BLaER1 (cell line): ENCODE measurements around the gene IL2RA.

Experiments
- H3K27ac ChIP-seq: shearing (Covaris generic); formaldehyde crosslinking; 2 replicates; pipeline ENCODE4 v1.8.1; 2022
- H3K27me3 ChIP-seq: shearing (Covaris generic); formaldehyde crosslinking; 2 replicates; pipeline ENCODE4 v1.8.1; 2022
- H3K36me3 ChIP-seq: shearing (Covaris generic); formaldehyde crosslinking; 2 replicates; pipeline ENCODE4 v1.8.1; 2022
- H3K4me1 ChIP-seq: shearing (Covaris generic); formaldehyde crosslinking; 2 replicates; pipeline ENCODE4 v1.8.1; 2022
- H3K4me2 ChIP-seq: shearing (Covaris generic); formaldehyde crosslinking; 2 replicates; pipeline ENCODE4 v1.8.1; 2022
- H3K4me3 ChIP-seq: shearing (Covaris generic); formaldehyde crosslinking; 2 replicates; pipeline ENCODE4 v1.8.1; 2022
- H3K9ac ChIP-seq: shearing (Covaris generic); formaldehyde crosslinking; 2 replicates; pipeline ENCODE4 v1.8.1; 2022
- H3K9me3 ChIP-seq: shearing (Covaris generic); formaldehyde crosslinking; 2 replicates; pipeline ENCODE4 v1.8.1; 2022
- H4K20me1 ChIP-seq: shearing (Covaris generic); formaldehyde crosslinking; 2 replicates; pipeline ENCODE4 v1.8.1; 2022
- Cebpa-rat ChIP-seq: shearing (Covaris generic); IDR thresholded peaks from 2 replicates; pipeline ENCODE4 v1.8.1; 2022

The IL2RA gene

GRCh38 chr10:5973069-5973468, 89.1 kb downstream of the IL2RA start:
- Histone ChIP-seq H3K4me1 (peaks cover 11% of the 10 kb centered on the region), H3K9ac (no peak overlapping the region), H3K27ac (no peak overlapping the region), H3K4me2 (no peak overlapping the region), H3K36me3 (no peaks in the 10 kb centered on the region), H3K9me3 (no peaks in the 10 kb centered on the region), H3K4me3 (no peak overlapping the region), H3K27me3 (no peaks in the 10 kb centered on the region), H4K20me1 (no peaks in the 10 kb centered on the region)
- no peak for TF ChIP-seq Cebpa-rat

GRCh38 chr10:5971886-5972285, 90.3 kb downstream of the IL2RA start:
- TF ChIP-seq Cebpa-rat, result no peak
- Histone ChIP-seq H3K9ac (no peak overlapping the region), H3K27ac (no peak overlapping the region), H3K36me3 (no peaks in the 10 kb centered on the region), H4K20me1 (no peaks in the 10 kb centered on the region), H3K9me3 (no peaks in the 10 kb centered on the region), H3K27me3 (no peaks in the 10 kb centered on the region), H3K4me1 (peaks cover 10% of the 10 kb centered on the region; the same call in 1 of the 2 replicates), H3K4me2 (no peak overlapping the region), H3K4me3 (no peak overlapping the region)

GRCh38 chr10:5971315-5971832, 90.8 kb downstream of the IL2RA start:
- Histone ChIP-seq H3K4me2 (no peak overlapping the region), H3K9me3 (no peaks in the 10 kb centered on the region), H3K4me3 (no peak overlapping the region), H3K27ac (no peak overlapping the region), H3K9ac (no peak overlapping the region), H3K4me1 (peaks cover 9% of the 10 kb centered on the region; the same call in 1 of the 2 replicates), H3K27me3 (no peaks in the 10 kb centered on the region), H3K36me3 (no peaks in the 10 kb centered on the region), H4K20me1 (no peaks in the 10 kb centered on the region)
- TF ChIP-seq Cebpa-rat, result no peak

GRCh38 chr10:5970527-5970926, 91.6 kb downstream of the IL2RA start:
- H4K20me1 ChIP-seq, result no peaks in the 10 kb centered on the region
- H3K27me3 ChIP-seq, result no peaks in the 10 kb centered on the region
- no peaks in the 10 kb centered on the region for H3K36me3 ChIP-seq
- no peak overlapping the region for H3K27ac ChIP-seq
- H3K4me1 ChIP-seq, result peaks cover under 1% of the 10 kb centered on the region; the same call in 1 of the 2 replicates
- H3K9ac ChIP-seq, result no peak overlapping the region
- H3K4me3 ChIP-seq, result no peak overlapping the region
- TF ChIP-seq Cebpa-rat, result no peak
- no peak overlapping the region for H3K4me2 ChIP-seq
- no peaks in the 10 kb centered on the region for H3K9me3 ChIP-seq

GRCh38 chr10:5970066-5970465, 92.1 kb downstream of the IL2RA start:
- TF ChIP-seq Cebpa-rat, result no peak
- no peak overlapping the region for H3K4me3 ChIP-seq
- H3K27ac ChIP-seq, result no peak overlapping the region
- no peaks in the 10 kb centered on the region for H3K9me3 ChIP-seq
- H3K9ac ChIP-seq, result no peak overlapping the region
- no peaks in the 10 kb centered on the region for H3K4me1 ChIP-seq
- H3K4me2 ChIP-seq, result no peak overlapping the region
- no peaks in the 10 kb centered on the region for H3K27me3 ChIP-seq
- no peaks in the 10 kb centered on the region for H4K20me1 ChIP-seq
- no peaks in the 10 kb centered on the region for H3K36me3 ChIP-seq

GRCh38 chr10:5968681-5969453, 93.3 kb downstream of the IL2RA start:
- no peak overlapping the region for H3K9ac ChIP-seq
- no peaks in the 10 kb centered on the region for H4K20me1 ChIP-seq
- no peak overlapping the region for H3K4me2 ChIP-seq
- H3K27me3 ChIP-seq, result no peaks in the 10 kb centered on the region
- H3K4me3 ChIP-seq, result no peak overlapping the region
- H3K9me3 ChIP-seq, result no peaks in the 10 kb centered on the region
- no peak for TF ChIP-seq Cebpa-rat
- no peaks in the 10 kb centered on the region for H3K4me1 ChIP-seq
- H3K36me3 ChIP-seq, result no peaks in the 10 kb centered on the region
- H3K27ac ChIP-seq, result no peak overlapping the region

GRCh38 chr10:5968037-5968680, 94.0 kb downstream of the IL2RA start:
- H3K9me3 ChIP-seq, result no peaks in the 10 kb centered on the region
- no peak overlapping the region for H3K27ac ChIP-seq
- no peak for TF ChIP-seq Cebpa-rat

GRCh38 chr10:5965266-5965665, 96.9 kb downstream of the IL2RA start:
- Histone ChIP-seq H3K36me3 (peaks cover 3% of the 10 kb centered on the region; the same call in 1 of the 2 replicates), H4K20me1 (no peaks in the 10 kb centered on the region), H3K4me2 (no peak overlapping the region), H3K27me3 (no peaks in the 10 kb centered on the region), H3K9ac (no peak overlapping the region), H3K9me3 (no peaks in the 10 kb centered on the region), H3K27ac (no peak overlapping the region), H3K4me1 (no peaks in the 10 kb centered on the region), H3K4me3 (no peak overlapping the region)
- no peak for TF ChIP-seq Cebpa-rat

More at GRCh38 chr10:5968037-5968680, 94.0 kb downstream of the IL2RA start:
- no peaks in the 10 kb centered on the region for H3K27me3 ChIP-seq
- H3K4me1 ChIP-seq, result no peaks in the 10 kb centered on the region
- no peaks in the 10 kb centered on the region for H3K36me3 ChIP-seq
- no peak overlapping the region for H3K4me2 ChIP-seq
- no peaks in the 10 kb centered on the region for H4K20me1 ChIP-seq
- H3K9ac ChIP-seq, result no peak overlapping the region
- H3K4me3 ChIP-seq, result no peak overlapping the region

GRCh38 chr10:5964736-5965135, 97.4 kb downstream of the IL2RA start:
- no peaks in the 10 kb centered on the region for H3K4me1 ChIP-seq
- no peak overlapping the region for H3K4me2 ChIP-seq
- no peaks in the 10 kb centered on the region for H3K27me3 ChIP-seq
- no peak overlapping the region for H3K27ac ChIP-seq
- no peaks in the 10 kb centered on the region for H4K20me1 ChIP-seq
- H3K36me3 ChIP-seq, result peaks cover 9% of the 10 kb centered on the region; the same call in 1 of the 2 replicates
- H3K9me3 ChIP-seq, result no peaks in the 10 kb centered on the region
- no peak overlapping the region for H3K9ac ChIP-seq
- TF ChIP-seq Cebpa-rat, result no peak
- no peak overlapping the region for H3K4me3 ChIP-seq

- no peak overlapping the region for H3K9ac ChIP-seq
Observed at GRCh38 chr10:5963591-5963990, 98.6 kb downstream of the IL2RA start.

More at GRCh38 chr10:5963591-5963990, 98.6 kb downstream of the IL2RA start:
- H3K4me2 ChIP-seq, result no peak overlapping the region
- no peak overlapping the region for H3K4me3 ChIP-seq
- H3K27me3 ChIP-seq, result no peaks in the 10 kb centered on the region
- no peak overlapping the region for H3K27ac ChIP-seq
- H3K4me1 ChIP-seq, result no peaks in the 10 kb centered on the region
- no peak for TF ChIP-seq Cebpa-rat
- H3K9me3 ChIP-seq, result no peaks in the 10 kb centered on the region
- H3K36me3 ChIP-seq, result peaks cover 15% of the 10 kb centered on the region; the same call in 1 of the 2 replicates
- no peaks in the 10 kb centered on the region for H4K20me1 ChIP-seq
